ENCODE results near the gene NENF.
"Not testable (repeated sequence)": the region's sequence is repeated elsewhere in the genome, so short reads cannot be mapped to it uniquely, and the experiment has no call there.

The NENF gene

GRCh38 chr1:212432661-212433576 is at the start of gene NENF:
Gene NENF, plus strand, starts transcription at chr1:212432920. Its CDS starts 24 bp downstream, at chr1:212432944.
- DNase-seq, result peak; percentile 62

GRCh38 chr1:212386029-212386428 is 46.7 kb upstream of the NENF start:
- DNase-seq, result no peak

- DNase-seq, result no peak
Measured at GRCh38 chr1:212388985-212389716, 43.6 kb upstream of the NENF start.

GRCh38 chr1:212395678-212396437 is 36.9 kb upstream of the NENF start:
- not testable (repeated sequence) for DNase-seq

GRCh38 chr1:212396638-212397037 is 36.1 kb upstream of the NENF start:
- DNase-seq, result no peak

GRCh38 chr1:212397171-212397570 is 35.5 kb upstream of the NENF start:
- no peak for DNase-seq

- DNase-seq, result no peak
Measured at GRCh38 chr1:212401042-212401441, 31.7 kb upstream of the NENF start.

- no peak for DNase-seq
Measured at GRCh38 chr1:212401838-212402582, 30.7 kb upstream of the NENF start.

- no peak for DNase-seq
Measured at GRCh38 chr1:212402666-212403321, 29.9 kb upstream of the NENF start.

GRCh38 chr1:212410231-212410820 is 22.4 kb upstream of the NENF start:
- DNase-seq, result no peak

- no peak for DNase-seq
Measured at GRCh38 chr1:212412374-212412773, 20.3 kb upstream of the NENF start.

- DNase-seq, result no peak
Measured at GRCh38 chr1:212413902-212414327, 18.8 kb upstream of the NENF start.

- peak; percentile 95 for DNase-seq
Measured at GRCh38 chr1:212414328-212415106, 18.2 kb upstream of the NENF start, which contains the start of gene PACC1. Gene PACC1, minus strand, starts transcription at chr1:212414886. Its CDS starts 129 bp downstream, at chr1:212414757.

GRCh38 chr1:212415107-212415841 is 17.4 kb upstream of the NENF start:
- DNase-seq, result no peak

- DNase-seq, result no peak
Measured at GRCh38 chr1:212421165-212421564, 11.6 kb upstream of the NENF start.

GRCh38 chr1:212423879-212424278 is 8.8 kb upstream of the NENF start:
- no peak for DNase-seq

GRCh38 chr1:212428496-212428895 is 4.2 kb upstream of the NENF start:
- no peak for DNase-seq

GRCh38 chr1:212430416-212430815 is 2.3 kb upstream of the NENF start:
- no peak for DNase-seq

GRCh38 chr1:212430955-212431394 is 1.7 kb upstream of the NENF start:
- no peak for DNase-seq

GRCh38 chr1:212431644-212432043 is 1.1 kb upstream of the NENF start:
- DNase-seq, result no peak

All from retina (tissue), 1 donor.